H9 (cell line): ENCODE measurements around the gene ZNF880. TPM values are rescaled to one million over a fixed set of nuclear protein-coding genes. Genes with fewer than 3 reads are reported as not detected.

Source experiments
- DNase-seq: peaks from one replicate; pipeline ENCODE4 v3.0.0-alpha.2; 2017
- H2AFZ ChIP-seq: one replicate; pipeline ENCODE4 v1.6.1; 2013; ENCODE audit warnings: mild to moderate bottlenecking, low read length, control low read depth, moderate library complexity
- H2AK5ac ChIP-seq: 2 replicates; pipeline ENCODE4 v1.6.1; 2013; ENCODE audit warnings: low read length, control low read depth, mixed read lengths; ENCODE audit not compliant: insufficient read length
- H2BK120ac ChIP-seq: one replicate; pipeline ENCODE4 v1.6.1; 2013; ENCODE audit warnings: low read depth, mild to moderate bottlenecking, low read length, control low read depth, inconsistent platforms; ENCODE audit not compliant: poor library complexity, severe bottlenecking
- H2BK12ac ChIP-seq: 2 replicates; pipeline ENCODE4 v1.6.1; 2013; ENCODE audit warnings: low read length, control low read depth, mixed read lengths, low read depth; ENCODE audit not compliant: insufficient read length
- H2BK15ac ChIP-seq: 2 replicates; pipeline ENCODE4 v1.6.1; 2013; ENCODE audit warnings: low read depth, low read length, control low read depth
- H2BK20ac ChIP-seq: one replicate; pipeline ENCODE4 v1.6.1; 2013; ENCODE audit warnings: low read depth, mild to moderate bottlenecking, low read length, control low read depth, inconsistent platforms; ENCODE audit not compliant: poor library complexity, severe bottlenecking
- H2BK5ac ChIP-seq: 2 replicates; pipeline ENCODE4 v1.6.1; 2013; ENCODE audit warnings: low read length, control low read depth, mixed read lengths; ENCODE audit not compliant: insufficient read length
- H3K14ac ChIP-seq: 2 replicates; pipeline ENCODE4 v1.6.1; 2013; ENCODE audit warnings: low read length, control low read depth; ENCODE audit not compliant: insufficient read depth
- H3K18ac ChIP-seq: 2 replicates; pipeline ENCODE4 v1.6.1; 2013; ENCODE audit warnings: low read depth, mild to moderate bottlenecking, mixed read lengths, low read length, control low read depth; ENCODE audit not compliant: insufficient read length
- H3K23ac ChIP-seq: 2 replicates; pipeline ENCODE4 v1.6.1; 2013; ENCODE audit warnings: low read length, control low read depth, mixed read lengths, low read depth; ENCODE audit not compliant: insufficient read length
- H3K23me2 ChIP-seq: 2 replicates; pipeline ENCODE4 v1.6.1; 2013; ENCODE audit warnings: low read depth, mild to moderate bottlenecking, mixed read lengths, low read length, control low read depth; ENCODE audit not compliant: insufficient read length, poor library complexity, severe bottlenecking
- H3K27ac ChIP-seq: 2 replicates; pipeline ENCODE4 v1.5.1; 2013; ENCODE audit warnings: low read length, control low read depth, mixed read lengths, low read depth; ENCODE audit not compliant: insufficient read length
- H3K27me3 ChIP-seq: 2 replicates; pipeline ENCODE4 v1.6.1; 2013; ENCODE audit warnings: low read length, control low read depth, inconsistent platforms; ENCODE audit not compliant: insufficient read depth
- H3K4ac ChIP-seq: 2 replicates; pipeline ENCODE4 v1.6.1; 2013; ENCODE audit warnings: low read depth, mild to moderate bottlenecking, control low read depth, inconsistent platforms, low read length, moderate library complexity
- H3K4me1 ChIP-seq: 2 replicates; pipeline ENCODE4 v1.6.1; 2013; ENCODE audit warnings: low read length, control low read depth, inconsistent platforms; ENCODE audit not compliant: insufficient read depth
- H3K4me2 ChIP-seq: 2 replicates; pipeline ENCODE4 v1.6.1; 2013; ENCODE audit warnings: low read length, control low read depth, mixed read lengths; ENCODE audit not compliant: insufficient read length, insufficient read depth
- H3K56ac ChIP-seq: 2 replicates; pipeline ENCODE4 v1.6.1; 2013; ENCODE audit warnings: low read depth, mild to moderate bottlenecking, mixed read lengths, low read length, control low read depth; ENCODE audit not compliant: insufficient read length
- H3K79me1 ChIP-seq: 2 replicates; pipeline ENCODE4 v1.6.1; 2013; ENCODE audit warnings: low read depth, mild to moderate bottlenecking, moderate library complexity, low read length, control low read depth, inconsistent platforms; ENCODE audit not compliant: insufficient read depth, poor library complexity, severe bottlenecking
- H3K79me2 ChIP-seq: 2 replicates; pipeline ENCODE4 v1.6.1; 2013; ENCODE audit warnings: low read length, control low read depth, inconsistent platforms; ENCODE audit not compliant: insufficient read depth
- H3K9ac ChIP-seq: 2 replicates; pipeline ENCODE4 v1.6.1; 2013; ENCODE audit warnings: low read length, control low read depth, mixed read lengths; ENCODE audit not compliant: insufficient read length; ENCODE audit errors: extremely low read depth
- H3K9me3 ChIP-seq: one replicate; pipeline ENCODE4 v1.6.1; 2013; ENCODE audit warnings: low read depth, low read length, inconsistent platforms; ENCODE audit not compliant: control insufficient read depth
- H3T11ph ChIP-seq: one replicate; pipeline ENCODE4 v1.6.1; 2013; ENCODE audit warnings: mild to moderate bottlenecking, low read length, control low read depth, inconsistent platforms
- H4K20me1 ChIP-seq: one replicate; pipeline ENCODE4 v1.6.1; 2013; ENCODE audit not compliant: control insufficient read depth, insufficient read length, insufficient read depth
- H4K5ac ChIP-seq: 2 replicates; pipeline ENCODE4 v1.6.1; 2013; ENCODE audit warnings: low read depth, mild to moderate bottlenecking, mixed read lengths, low read length, control low read depth; ENCODE audit not compliant: insufficient read length
- H4K8ac ChIP-seq: replicated peaks from 2 replicates; pipeline ENCODE4 v1.6.1; 2013; ENCODE audit warnings: low read length, control low read depth, mixed read lengths, low read depth; ENCODE audit not compliant: insufficient read length
- H4K91ac ChIP-seq: 2 replicates; pipeline ENCODE4 v1.6.1; 2013; ENCODE audit warnings: low read depth, mild to moderate bottlenecking, moderate library complexity, mixed read lengths, low read length, control low read depth; ENCODE audit not compliant: insufficient read length
- H3K27ac Mint-ChIP-seq, 3 experiments: 2 replicates in 2 of 3; 3 replicates in 1 of 3; pipeline ENCODE4 v1.8.0; 2020 to 2021; ENCODE audit warnings: mixed read lengths in 3 of 3, mild to moderate bottlenecking in 1 of 3, moderate library complexity in 1 of 3
- H3K27me3 Mint-ChIP-seq: 2 replicates; pipeline ENCODE4 v1.8.0; 2021; ENCODE audit warnings: low read depth, mild to moderate bottlenecking, moderate library complexity, mixed read lengths
- H3K36me3 Mint-ChIP-seq, 3 experiments: 2 replicates in 2 of 3; 3 replicates in 1 of 3; pipeline ENCODE4 v1.8.0; 2020 to 2021; ENCODE audit warnings: low read depth in 3 of 3, mixed read lengths in 3 of 3; ENCODE audit not compliant: insufficient read depth in 1 of 3
- H3K4me1 Mint-ChIP-seq, 2 experiments: 2 replicates each; pipeline ENCODE4 v1.8.0; 2020; ENCODE audit warnings: mixed read lengths in 2 of 2
- H3K4me3 Mint-ChIP-seq, 2 experiments: 2 replicates in 1 of 2; 3 replicates in 1 of 2; pipeline ENCODE4 v1.8.0; 2020 to 2021; ENCODE audit warnings: mild to moderate bottlenecking in 2 of 2, mixed read lengths in 2 of 2, moderate library complexity in 1 of 2
- H3K9me3 Mint-ChIP-seq, 2 experiments: 2 replicates in 1 of 2; 3 replicates in 1 of 2; pipeline ENCODE4 v1.8.0; 2020; ENCODE audit warnings: mild to moderate bottlenecking in 2 of 2, mixed read lengths in 2 of 2, moderate library complexity in 1 of 2
- WGBS: extraction: QIAGEN DNeasy Blood & Tissue Kit; methylation state at CpG from one replicate; pipeline ENCODE4 v1.1.7; 2013; ENCODE audit warnings: missing lambda C conversion rate, low lambda C conversion rate, mixed read lengths; ENCODE audit not compliant: insufficient read length; ENCODE audit errors: extremely low coverage; 5-methylcytosine and 5-hydroxymethylcytosine counted together
- total RNA-seq: library from RNA; stranded (reverse); gene quantifications from 2 replicates; pipeline ENCODE4 v1.2.1, GENCODE V29; 2021
- TF ChIP-seq, protein P1 (sequence below): fragments of 200-600 bp; sonication (generic); conservative IDR thresholded peaks from 3 replicates; pipeline ENCODE4 v1.8.0; 2021; ENCODE audit warnings: antibody characterized with exemption, mild to moderate bottlenecking

ZNF880 gene
- total RNA-seq, 1 experiment from 2014 or later, result 1.9 TPM

- peak overlapping the region; percentile 18 for H2AFZ ChIP-seq
Observed at GRCh38 chr19:52398081-52398441, 28.3 kb downstream of the ZNF880 start.

More at GRCh38 chr19:52398081-52398441, 28.3 kb downstream of the ZNF880 start:
- Mint-ChIP-seq H3K27me3 (peaks cover 4% of the 10 kb centered on the region), H3K9me3 (peaks cover 80 to 91% of the 10 kb centered on the region in 2 experiments), H3K4me3 (peak overlapping the region in 1 of 2 experiments; percentile 36; a peak in 2 of 5 replicates), H3K4me1 (peaks cover 0 to 10% of the 10 kb centered on the region in 2 experiments; a peak in 2 of 4 replicates), H3K27ac (no peak overlapping the region), H3K36me3 (peaks cover 0 to 7% (median 0%) of the 10 kb centered on the region in 3 experiments; a peak in 4 of 7 replicates)
- H4K91ac ChIP-seq, result no peak overlapping the region
- H4K20me1 ChIP-seq, result no peaks in the 10 kb centered on the region
- H2BK15ac ChIP-seq, result no peak overlapping the region
- H2BK5ac ChIP-seq, result no peak overlapping the region
- no peak overlapping the region for H4K8ac ChIP-seq
- H3K79me1 ChIP-seq, result no peaks in the 10 kb centered on the region
- H3K27ac ChIP-seq, result no peak overlapping the region
- H3K79me2 ChIP-seq, result no peaks in the 10 kb centered on the region
- no peak overlapping the region for H3T11ph ChIP-seq
- H3K9ac ChIP-seq, result peak overlapping the region; percentile 52
- no CpG with 5 or more reads among the region's 14 CpGs for WGBS
- H2BK120ac ChIP-seq, result no peak overlapping the region
- peak overlapping the region; percentile 49 for H3K4me2 ChIP-seq
- no peak for DNase-seq
- no peak overlapping the region for H3K56ac ChIP-seq
- TF ChIP-seq, protein P1, sequence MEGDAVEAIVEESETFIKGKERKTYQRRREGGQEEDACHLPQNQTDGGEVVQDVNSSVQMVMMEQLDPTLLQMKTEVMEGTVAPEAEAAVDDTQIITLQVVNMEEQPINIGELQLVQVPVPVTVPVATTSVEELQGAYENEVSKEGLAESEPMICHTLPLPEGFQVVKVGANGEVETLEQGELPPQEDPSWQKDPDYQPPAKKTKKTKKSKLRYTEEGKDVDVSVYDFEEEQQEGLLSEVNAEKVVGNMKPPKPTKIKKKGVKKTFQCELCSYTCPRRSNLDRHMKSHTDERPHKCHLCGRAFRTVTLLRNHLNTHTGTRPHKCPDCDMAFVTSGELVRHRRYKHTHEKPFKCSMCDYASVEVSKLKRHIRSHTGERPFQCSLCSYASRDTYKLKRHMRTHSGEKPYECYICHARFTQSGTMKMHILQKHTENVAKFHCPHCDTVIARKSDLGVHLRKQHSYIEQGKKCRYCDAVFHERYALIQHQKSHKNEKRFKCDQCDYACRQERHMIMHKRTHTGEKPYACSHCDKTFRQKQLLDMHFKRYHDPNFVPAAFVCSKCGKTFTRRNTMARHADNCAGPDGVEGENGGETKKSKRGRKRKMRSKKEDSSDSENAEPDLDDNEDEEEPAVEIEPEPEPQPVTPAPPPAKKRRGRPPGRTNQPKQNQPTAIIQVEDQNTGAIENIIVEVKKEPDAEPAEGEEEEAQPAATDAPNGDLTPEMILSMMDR, result no peak
- no peaks in the 10 kb centered on the region for H3K9me3 ChIP-seq
- H2BK12ac ChIP-seq, result no peak overlapping the region
- peaks cover 10% of the 10 kb centered on the region for H3K23me2 ChIP-seq
- H4K5ac ChIP-seq, result no peak overlapping the region
- H3K18ac ChIP-seq, result peak overlapping the region; percentile 37
- no peak overlapping the region for H2BK20ac ChIP-seq
- no peaks in the 10 kb centered on the region; the same call in 1 of the 2 replicates for H3K27me3 ChIP-seq
- H3K4me1 ChIP-seq, result no peaks in the 10 kb centered on the region
- no peak overlapping the region for H3K4ac ChIP-seq
- H3K23ac ChIP-seq, result no peak overlapping the region
- H3K14ac ChIP-seq, result peak overlapping the region; percentile 10; the same call in 1 of the 2 replicates
- H2AK5ac ChIP-seq, result no peak overlapping the region
